ENCODE data around the gene KCND1.

DNA sequence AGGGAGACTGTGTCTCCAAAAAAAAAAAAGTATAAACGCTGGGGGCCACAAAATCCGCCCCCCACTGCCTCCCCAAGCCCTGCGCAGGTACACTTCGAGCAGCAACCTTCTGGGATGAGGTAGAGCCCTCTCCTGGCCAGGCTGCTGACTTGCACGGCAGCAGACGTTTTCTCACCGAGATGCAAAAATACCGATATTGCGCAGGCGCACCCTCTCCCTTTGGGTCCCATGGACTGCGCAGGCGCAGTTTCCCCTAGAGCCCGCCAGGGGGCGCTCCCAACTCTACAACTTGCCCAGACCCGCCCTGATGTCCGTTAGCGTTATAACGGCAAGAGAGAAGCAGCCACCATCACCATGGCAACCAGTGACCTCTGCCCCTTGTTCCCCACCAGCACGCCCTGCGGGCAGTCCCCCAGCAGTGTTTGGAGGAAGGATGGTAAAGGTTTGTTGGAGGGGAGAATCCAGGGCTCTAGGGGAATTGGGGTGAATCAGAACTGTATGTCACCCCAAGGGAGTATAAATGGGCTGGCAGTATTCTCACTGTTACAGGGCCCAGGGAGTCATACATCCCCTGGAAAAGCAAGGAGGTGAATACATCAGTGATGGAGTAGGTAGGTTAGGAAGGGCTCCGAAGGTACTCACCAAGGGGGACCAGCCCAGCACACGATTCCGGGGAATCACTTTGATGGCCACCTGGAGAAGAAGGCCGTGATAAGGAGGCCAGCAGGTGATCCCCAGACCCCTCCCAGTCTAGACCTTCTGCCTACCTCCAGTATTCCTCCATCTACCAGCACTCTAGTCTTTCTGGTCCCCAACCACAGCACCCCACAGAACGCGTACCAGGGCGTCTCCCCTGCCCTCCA, 54.3 kb downstream of the KCND1 start:
- TF ChIP-seq CTCF (IDR thresholded peaks at IDR 0.05; ENCODE audit: low read depth, low read length, missing input control): peak; percentile 96
- no peak for TF ChIP-seq MAX (IDR thresholded peaks at IDR 0.05)
- TF ChIP-seq HNF4G (IDR thresholded peaks at IDR 0.05): no peak
- no peak for TF ChIP-seq REST (IDR thresholded peaks at IDR 0.05)
- TF ChIP-seq SP1 (IDR thresholded peaks at IDR 0.05): no peak
- no peak for TF ChIP-seq ZBTB33 (IDR thresholded peaks at IDR 0.05)
- TF ChIP-seq, protein P1, sequence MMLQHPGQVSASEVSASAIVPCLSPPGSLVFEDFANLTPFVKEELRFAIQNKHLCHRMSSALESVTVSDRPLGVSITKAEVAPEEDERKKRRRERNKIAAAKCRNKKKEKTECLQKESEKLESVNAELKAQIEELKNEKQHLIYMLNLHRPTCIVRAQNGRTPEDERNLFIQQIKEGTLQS (IDR thresholded peaks at IDR 0.05): no peak
- peak in 1 of 2 donors; percentile 27 for TF ChIP-seq HNF4A (conservative IDR thresholded peaks at IDR 0.05)
